Activated CD4-positive, CD25-positive, alpha-beta regulatory T cell (primary cell): ENCODE measurements around the gene SMR3B.

ENCODE experiments used
- DNase-seq, 4 experiments: peaks; one replicate each; lab custom pipeline; 2025; lab: John Stamatoyannopoulos, UW

Gene SMR3B

GRCh38 chr4:70382691-70383181, at the start of gene SMR3B:
SMR3B (plus strand) TSS chr4:70383131; CDS start chr4:70384511, 1,380 bp downstream.
- no peak for DNase-seq

GRCh38 chr4:70334681-70335080, 48.2 kb upstream of the SMR3B start, which contains the start of gene CABS1:
CABS1 (plus strand) TSS chr4:70334981; CDS start chr4:70335040, 59 bp downstream.
- no peak for DNase-seq

- DNase-seq, result no peak
Measured at GRCh38 chr4:70336043-70336442, 46.9 kb upstream of the SMR3B start.

GRCh38 chr4:70337886-70338420, 45.0 kb upstream of the SMR3B start:
- no peak for DNase-seq

DNA sequence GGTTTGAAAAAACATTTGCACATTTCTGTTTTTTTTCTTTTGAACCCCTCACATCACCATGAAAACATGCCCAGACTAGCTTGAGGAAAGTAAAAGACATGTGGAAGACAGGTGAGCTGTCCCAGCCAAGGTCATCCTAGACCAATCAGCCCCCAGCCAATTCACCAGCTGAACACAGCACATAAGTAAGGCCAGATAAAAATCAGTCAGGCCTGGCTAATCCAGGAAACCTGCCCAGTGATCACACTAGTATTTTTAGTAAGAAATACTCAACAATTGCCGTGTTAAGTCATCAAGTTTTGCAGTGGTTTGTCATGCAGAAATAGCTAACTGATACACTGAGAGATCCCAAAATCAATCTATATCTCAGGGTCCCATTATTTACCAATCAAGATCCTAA, 26.7 kb upstream of the SMR3B start:
- DNase-seq, result no peak

GRCh38 chr4:70359115-70359661, 23.7 kb upstream of the SMR3B start:
- DNase-seq, result no peak

DNA sequence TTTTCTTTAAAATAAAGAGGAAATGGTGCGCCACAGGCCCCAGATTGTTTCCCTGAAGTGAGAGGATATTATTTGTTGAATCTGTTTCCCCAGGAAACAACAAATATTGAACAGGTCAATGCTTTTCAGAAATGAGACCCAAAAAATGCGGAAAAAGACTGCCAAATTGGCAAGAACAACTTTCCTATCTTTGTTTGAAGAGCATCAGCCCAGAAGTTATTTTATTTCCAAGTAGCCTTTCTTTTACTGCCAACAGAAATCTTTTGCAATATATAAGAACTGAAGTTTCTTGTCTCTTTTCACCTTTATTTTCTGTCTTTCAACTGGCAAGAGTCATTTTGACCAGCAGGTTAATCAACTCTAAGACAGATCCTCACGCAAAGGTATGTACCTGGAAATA, 22.5 kb upstream of the SMR3B start, which contains the start of gene SMR3A:
SMR3A (plus strand) TSS at position 301 of the 400 bp plus-strand sequence. CDS start 1,356 bp downstream, outside the sequence.
- no peak for DNase-seq

GRCh38 chr4:70364002-70364401, 18.9 kb upstream of the SMR3B start:
- no peak for DNase-seq

GRCh38 chr4:70365479-70365878, 17.5 kb upstream of the SMR3B start:
- no peak for DNase-seq

- DNase-seq, result no peak
Measured at GRCh38 chr4:70367813-70368212, 15.1 kb upstream of the SMR3B start.

- DNase-seq, result no peak
Measured at GRCh38 chr4:70371987-70372386, 10.9 kb upstream of the SMR3B start.

- no peak for DNase-seq
Measured at GRCh38 chr4:70372760-70373159, 10.2 kb upstream of the SMR3B start.

DNA sequence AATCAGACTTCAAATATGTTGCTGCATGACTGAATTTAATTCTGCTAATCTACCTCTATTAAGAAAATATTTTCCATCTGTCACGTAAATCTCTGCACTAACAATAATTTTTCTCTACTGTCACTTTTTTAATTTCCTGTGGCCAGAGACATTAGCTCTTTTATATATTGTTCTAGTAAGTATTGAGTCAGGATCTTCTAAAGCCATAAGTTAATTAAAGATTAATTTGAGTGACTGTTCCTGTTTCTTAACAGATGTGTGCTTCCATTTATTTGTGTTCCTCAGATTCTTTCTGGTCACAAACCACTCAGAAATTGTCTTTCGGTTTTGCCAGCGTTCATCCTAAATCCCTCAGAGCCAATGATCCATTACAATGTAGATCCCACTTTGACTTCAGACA, 2.4 kb upstream of the SMR3B start:
- no peak for DNase-seq

- DNase-seq, result no peak
Measured at GRCh38 chr4:70392057-70392776, 9.3 kb downstream of the SMR3B start.

DNA sequence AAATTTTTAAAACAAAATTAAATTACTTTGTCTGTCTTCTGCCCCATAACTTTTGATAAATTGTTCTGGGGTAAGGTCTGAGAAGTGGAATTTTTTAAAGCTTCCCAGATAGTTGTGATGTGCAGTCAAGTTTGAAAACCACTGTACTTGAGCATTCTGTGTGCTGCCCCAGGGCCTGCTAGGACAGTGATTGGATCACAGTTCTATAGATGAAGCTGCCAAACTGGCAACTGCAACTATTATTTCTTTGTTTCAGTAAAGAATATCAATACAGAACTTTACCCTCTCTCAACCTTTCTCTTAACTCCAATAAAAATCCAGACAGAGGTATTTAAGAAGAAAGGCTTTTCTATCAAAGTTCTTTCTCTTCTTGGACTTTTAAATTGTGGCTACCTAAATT, 14.6 kb downstream of the SMR3B start, which contains the start of gene OPRPN:
OPRPN (plus strand) TSS at position 361 of the 400 bp plus-strand sequence. CDS start 1,346 bp downstream, outside the sequence.
- DNase-seq, result no peak

GRCh38 chr4:70399319-70399718, 16.4 kb downstream of the SMR3B start:
- DNase-seq, result no peak

DNA sequence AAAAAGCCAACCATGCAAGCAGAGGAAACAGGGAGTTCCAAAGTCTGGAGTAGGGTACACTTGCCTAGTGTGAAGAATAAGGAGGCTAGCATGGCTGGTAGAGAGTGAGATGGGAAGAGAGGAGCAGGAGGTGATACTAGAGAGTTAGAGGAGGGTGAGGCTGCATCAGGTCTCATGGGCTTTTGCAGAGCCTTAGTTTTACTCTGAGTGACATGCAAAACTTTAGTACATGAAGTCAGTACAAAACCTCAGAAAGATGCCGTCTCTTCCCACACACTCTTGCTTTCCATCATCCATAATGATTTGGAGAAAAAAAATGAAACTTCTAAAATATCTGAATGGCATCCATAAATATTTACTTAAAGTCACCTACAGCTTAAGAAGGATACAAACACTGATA, 19.8 kb downstream of the SMR3B start:
- no peak for DNase-seq

GRCh38 chr4:70405765-70406164, 22.8 kb downstream of the SMR3B start:
- no peak for DNase-seq

DNA sequence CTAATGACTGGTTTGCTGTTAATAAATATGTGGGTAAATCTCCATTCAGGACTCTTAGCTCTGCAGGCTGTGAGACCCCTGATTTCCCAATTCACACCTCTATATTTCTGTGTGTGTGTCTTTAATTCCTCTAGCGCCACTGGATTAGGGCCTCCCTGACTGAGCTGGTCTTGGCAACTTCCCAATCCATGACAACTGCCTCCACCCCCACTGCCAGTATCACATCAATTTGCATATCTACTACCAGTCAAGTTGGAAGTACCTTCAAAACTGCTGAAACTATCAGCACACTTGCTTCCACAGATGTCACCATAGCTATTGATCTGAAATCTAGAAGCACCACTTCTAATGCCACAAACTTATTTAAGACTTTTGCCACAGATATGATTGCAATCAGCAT, 42.4 kb downstream of the SMR3B start:
- no peak for DNase-seq

GRCh38 chr4:70426789-70427188, 43.9 kb downstream of the SMR3B start:
- DNase-seq, result no peak

DNA sequence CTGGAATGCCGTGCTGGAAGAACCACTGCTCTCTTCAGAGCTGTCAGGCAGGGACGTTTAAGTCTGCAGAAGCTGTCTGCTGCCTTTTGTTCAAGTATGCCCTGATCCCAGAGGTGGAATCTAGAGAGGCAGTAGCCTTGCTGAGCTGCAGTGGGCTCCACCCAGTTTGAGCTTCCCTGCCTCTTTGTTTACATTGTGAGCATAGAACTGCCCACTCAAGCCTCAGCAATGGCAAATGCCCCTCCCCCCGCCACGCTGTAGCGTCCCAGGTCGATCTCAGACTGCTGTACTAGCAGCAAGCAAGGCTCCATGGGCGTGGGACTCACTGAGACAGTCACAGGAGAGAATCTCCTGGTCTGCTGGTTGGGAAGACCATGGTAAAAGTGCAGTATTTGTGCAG, 54.3 kb downstream of the SMR3B start:
- no peak for DNase-seq
